SU-DHL-6 (cell line): ENCODE results near the gene KHK.
"Not testable (repeated sequence)": the region's sequence is repeated elsewhere in the genome, so short reads cannot be mapped to it uniquely, and the experiment has no call there.

Experiments used
- EZH2phosphoT487 ChIP-seq: fragments of 200-600 bp; sonication (generic), shearing (Covaris generic); conservative IDR thresholded peaks from 2 replicates; pipeline ENCODE4 v1.6.1; 2018; ENCODE audit warnings: mild to moderate bottlenecking, antibody characterized with exemption, low read length, moderate library complexity, mixed read lengths
- TF ChIP-seq, protein P1 (sequence below): fragments of 200-600 bp; sonication (generic); IDR thresholded peaks from one replicate; pipeline ENCODE4 v1.5.1; 2017; ENCODE audit warnings: antibody characterized with exemption, mild to moderate bottlenecking, low read length, moderate library complexity; ENCODE audit not compliant: insufficient read depth, poor library complexity, severe bottlenecking

DNA sequence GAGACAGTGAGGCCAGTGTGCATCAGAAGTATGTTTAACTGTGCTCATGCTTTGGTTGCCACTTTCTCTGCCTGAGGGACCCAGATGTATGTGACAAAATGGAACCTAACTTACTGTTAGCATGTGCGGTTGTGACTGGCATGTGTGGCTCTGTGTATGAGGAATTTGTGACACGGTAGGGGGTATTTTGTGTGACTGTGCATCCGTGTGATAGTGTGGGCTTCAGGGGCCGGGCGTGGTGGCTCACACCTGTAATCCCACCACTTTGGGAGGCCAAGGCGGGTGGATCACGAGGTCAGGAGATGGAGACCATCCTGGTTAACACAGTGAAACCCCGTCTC, 32.7 kb downstream of the KHK start:
- TF ChIP-seq, protein P1, sequence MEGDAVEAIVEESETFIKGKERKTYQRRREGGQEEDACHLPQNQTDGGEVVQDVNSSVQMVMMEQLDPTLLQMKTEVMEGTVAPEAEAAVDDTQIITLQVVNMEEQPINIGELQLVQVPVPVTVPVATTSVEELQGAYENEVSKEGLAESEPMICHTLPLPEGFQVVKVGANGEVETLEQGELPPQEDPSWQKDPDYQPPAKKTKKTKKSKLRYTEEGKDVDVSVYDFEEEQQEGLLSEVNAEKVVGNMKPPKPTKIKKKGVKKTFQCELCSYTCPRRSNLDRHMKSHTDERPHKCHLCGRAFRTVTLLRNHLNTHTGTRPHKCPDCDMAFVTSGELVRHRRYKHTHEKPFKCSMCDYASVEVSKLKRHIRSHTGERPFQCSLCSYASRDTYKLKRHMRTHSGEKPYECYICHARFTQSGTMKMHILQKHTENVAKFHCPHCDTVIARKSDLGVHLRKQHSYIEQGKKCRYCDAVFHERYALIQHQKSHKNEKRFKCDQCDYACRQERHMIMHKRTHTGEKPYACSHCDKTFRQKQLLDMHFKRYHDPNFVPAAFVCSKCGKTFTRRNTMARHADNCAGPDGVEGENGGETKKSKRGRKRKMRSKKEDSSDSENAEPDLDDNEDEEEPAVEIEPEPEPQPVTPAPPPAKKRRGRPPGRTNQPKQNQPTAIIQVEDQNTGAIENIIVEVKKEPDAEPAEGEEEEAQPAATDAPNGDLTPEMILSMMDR, result not testable (repeated sequence)
- not testable (repeated sequence) for TF ChIP-seq EZH2phosphoT487
